Stimulated activated CD4-positive, alpha-beta T cell treated with anti-CD3 and anti-CD28 coated beads, Interleukin-2, amount 100 ng/mL, for 48 hours (primary cell): ENCODE results near the gene OSBPL10.

ENCODE experiments used
- DNase-seq, 2 donors: peaks; one replicate each; pipeline ENCODE4 v3.0.0-alpha.2; 2020

Gene OSBPL10

GRCh38 chr3:31729082-31729481 is 252.0 kb downstream of the OSBPL10 start:
- no peak for DNase-seq

- DNase-seq = no peak
These were observed 252.7 kb downstream of the OSBPL10 start for GRCh38 chr3:31728403-31728802.

- DNase-seq = no peak
These were observed 255.1 kb downstream of the OSBPL10 start for GRCh38 chr3:31725976-31726375.

- no peak for DNase-seq
These were observed 255.5 kb downstream of the OSBPL10 start for GRCh38 chr3:31725568-31725967.

GRCh38 chr3:31724651-31725050 is 256.4 kb downstream of the OSBPL10 start:
- no peak for DNase-seq

DNA sequence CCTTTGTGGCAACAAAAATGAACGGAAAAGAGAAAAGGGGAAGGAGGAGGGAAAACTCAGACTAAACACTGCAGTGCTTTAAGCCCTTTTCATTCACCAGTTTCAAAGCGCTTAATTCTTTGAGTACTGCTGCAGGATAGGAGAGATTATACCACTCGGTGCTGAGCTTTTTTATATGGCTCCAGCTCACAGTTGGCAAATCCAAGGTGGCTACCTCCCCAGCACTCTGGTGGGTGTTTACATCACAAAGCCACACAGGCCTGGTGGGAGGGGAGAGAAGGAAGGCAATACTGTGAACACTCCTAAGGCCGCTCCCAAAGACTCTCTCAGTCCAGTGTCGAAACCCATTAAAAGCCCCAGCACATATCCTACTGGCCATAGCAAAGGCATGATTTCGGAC is 256.9 kb downstream of the OSBPL10 start:
- no peak for DNase-seq

DNA sequence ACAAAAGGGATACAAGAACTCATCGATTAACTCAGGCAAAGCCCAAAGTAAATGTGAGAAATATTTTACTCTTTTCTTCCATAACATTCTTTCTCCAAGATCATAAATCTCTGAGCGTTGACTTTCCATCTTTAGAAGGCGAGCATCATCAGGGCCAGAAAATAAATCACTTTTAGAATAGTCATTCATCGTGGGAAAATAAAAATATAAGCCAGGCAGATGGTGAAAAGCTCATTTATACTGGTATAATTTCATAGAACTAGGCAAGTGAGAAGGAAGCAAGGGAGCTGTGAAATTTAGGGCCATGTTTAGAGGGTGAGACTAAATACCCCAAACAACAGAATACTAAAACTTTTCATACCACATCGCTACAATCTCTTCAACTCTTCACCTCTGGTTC is 257.4 kb downstream of the OSBPL10 start:
- no peak for DNase-seq

DNA sequence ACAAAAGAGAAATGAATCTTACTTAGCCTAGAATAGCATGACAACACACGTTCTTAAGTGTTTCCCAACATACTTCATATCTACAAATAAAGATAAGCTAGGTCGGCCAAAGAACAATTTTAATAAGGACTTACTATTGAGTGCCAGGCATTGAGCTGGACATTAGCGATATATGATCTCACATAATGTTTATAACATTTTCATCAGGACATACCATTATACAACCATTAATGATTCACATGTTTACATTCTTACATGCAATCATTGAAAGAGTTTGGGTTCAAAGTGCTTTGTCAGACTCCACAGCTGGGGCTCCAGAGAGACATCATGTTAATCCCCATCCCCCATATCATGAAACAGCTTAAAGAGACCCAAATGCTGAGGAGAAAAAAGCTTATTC is 259.4 kb downstream of the OSBPL10 start:
- DNase-seq = no peak

- DNase-seq = no peak
These were observed 266.4 kb downstream of the OSBPL10 start for GRCh38 chr3:31714495-31715280.

- no peak for DNase-seq
These were observed 267.2 kb downstream of the OSBPL10 start for GRCh38 chr3:31713816-31714215.

GRCh38 chr3:31710123-31710803 is 270.8 kb downstream of the OSBPL10 start:
- DNase-seq = no peak

GRCh38 chr3:31709526-31709925 is 271.5 kb downstream of the OSBPL10 start:
- no peak for DNase-seq

DNA sequence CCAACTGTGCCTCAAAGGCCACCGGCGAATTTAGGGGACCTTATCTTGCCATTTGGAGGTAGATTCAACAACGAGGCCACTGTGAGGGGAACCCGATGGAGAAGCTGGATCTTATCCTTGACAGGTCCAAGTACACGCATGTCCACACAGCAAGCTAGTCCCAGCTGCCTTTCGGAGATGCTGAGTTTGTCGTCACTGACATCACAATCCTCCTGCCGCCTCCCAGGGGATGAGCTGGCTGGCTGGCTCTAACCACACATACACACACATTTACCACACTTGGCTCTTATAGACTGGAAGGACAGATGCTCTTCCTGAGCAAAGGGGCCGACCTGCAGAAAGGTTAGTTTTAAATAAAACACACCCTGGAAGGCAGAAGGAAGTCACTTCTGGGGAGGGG is 272.1 kb downstream of the OSBPL10 start:
- DNase-seq = no peak

DNA sequence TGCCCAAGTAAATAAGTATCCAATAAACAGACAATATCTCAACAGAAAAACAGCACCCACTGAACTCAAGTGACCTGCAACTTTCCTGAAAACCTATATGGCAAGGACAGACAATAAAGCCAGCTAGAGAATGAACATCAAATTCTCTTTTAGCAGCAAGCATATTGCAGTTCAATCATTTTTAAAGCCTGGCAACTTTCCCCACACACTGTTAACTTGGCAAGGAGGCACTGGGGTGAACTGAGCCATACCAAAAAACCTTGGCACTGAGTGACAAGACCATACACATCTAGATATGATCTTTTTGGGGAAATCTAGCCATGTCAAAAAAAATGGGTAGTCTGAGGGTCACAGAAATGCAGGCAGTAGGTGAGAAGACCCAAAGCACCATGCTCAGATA is 273.8 kb downstream of the OSBPL10 start:
- DNase-seq = no peak

GRCh38 chr3:31705736-31706135 is 275.3 kb downstream of the OSBPL10 start:
- no peak for DNase-seq

DNA sequence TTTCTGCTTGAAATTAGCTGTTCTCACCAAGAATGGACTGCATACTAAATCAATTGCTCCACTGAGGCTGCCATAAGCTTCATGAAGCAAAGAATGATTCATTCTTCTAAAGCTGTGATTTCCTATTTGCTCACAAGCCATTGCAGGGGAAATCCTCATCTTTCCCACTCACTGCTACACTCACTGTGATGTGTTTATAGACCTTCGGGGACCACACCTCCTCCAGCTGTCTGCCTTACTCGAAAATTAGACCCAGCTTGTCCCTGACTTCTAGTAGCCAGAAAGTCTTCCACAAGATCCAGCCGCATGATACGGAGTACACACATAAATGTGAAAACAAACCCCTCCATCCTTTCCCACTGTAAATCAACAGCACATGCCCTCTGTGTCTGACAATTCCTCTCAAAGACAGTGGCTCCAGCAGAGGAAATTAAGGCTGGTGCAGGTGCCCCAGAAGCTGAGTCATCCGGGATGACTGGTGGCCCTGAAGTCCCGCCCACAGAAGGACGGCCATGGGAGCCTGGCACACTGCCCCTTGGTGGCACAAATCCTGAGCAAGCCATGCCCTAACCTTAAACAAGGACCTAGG is 276.4 kb downstream of the OSBPL10 start:
- peak; percentile 3 to 13 for DNase-seq

GRCh38 chr3:31704156-31704555 is 276.9 kb downstream of the OSBPL10 start:
- no peak for DNase-seq

GRCh38 chr3:31701286-31701685 is 279.8 kb downstream of the OSBPL10 start:
- DNase-seq = no peak

- DNase-seq = no peak
These were observed 281.6 kb downstream of the OSBPL10 start for GRCh38 chr3:31699309-31699953.

GRCh38 chr3:31696815-31697548 is 284.1 kb downstream of the OSBPL10 start:
- no peak for DNase-seq

GRCh38 chr3:31696009-31696297 is 285.1 kb downstream of the OSBPL10 start:
- no peak for DNase-seq

DNA sequence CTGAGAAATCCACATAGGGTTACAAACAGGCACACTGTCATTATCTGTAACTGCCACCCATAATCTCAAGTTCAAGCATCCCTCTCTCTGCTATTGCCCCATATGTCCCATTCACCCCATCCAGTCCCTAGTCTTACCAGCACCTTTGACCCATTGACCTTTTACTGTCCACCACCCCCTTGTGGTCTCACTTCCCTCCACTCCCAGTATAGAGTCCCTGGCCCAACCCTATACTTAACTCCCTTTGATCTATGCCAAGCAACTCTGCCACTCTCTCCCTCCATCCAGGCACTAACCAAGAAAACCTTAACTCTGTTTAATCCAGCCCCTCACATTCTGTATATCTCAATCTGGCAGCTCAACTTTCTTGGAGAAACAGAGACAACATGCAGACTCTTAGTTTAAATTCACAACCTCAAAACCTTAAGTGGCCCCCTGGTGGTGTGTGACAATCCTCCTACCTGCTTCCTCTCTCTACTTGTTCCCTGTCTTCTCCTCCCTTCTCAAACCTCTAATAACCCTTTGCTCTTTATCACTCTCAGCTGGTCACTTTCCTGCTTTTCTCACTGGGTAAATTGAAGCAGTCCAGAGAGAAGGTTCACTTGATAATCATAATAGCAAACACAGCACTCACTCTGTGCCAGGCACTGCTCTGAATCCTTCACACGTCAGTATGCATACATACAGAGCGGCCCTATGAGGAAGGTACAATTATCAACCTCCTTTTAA is 285.6 kb downstream of the OSBPL10 start:
- DNase-seq = peak in 1 of 2 donors; percentile 16
